GM19240 (cell line): ENCODE data around the gene SRGAP2C.
"Not testable (repeated sequence)": the region's sequence is repeated elsewhere in the genome, so short reads cannot be mapped to it uniquely, and the experiment has no call there.

Source experiments
- DNase-seq: peaks from one replicate; pipeline ENCODE4 v3.0.0; 2011; ENCODE audit warnings: low spot score; ENCODE audit not compliant: insufficient read length

Gene SRGAP2C

GRCh38 chr1:121417325-121417923 lies 232.6 kb downstream of the SRGAP2C start:
- DNase-seq = no peak

- no peak for DNase-seq
Measured at GRCh38 chr1:121418369-121419049, 233.7 kb downstream of the SRGAP2C start.

GRCh38 chr1:121419050-121419615 lies 234.4 kb downstream of the SRGAP2C start:
- not testable (repeated sequence) for DNase-seq

- not testable (repeated sequence) for DNase-seq
Measured at GRCh38 chr1:121421490-121421889, 236.7 kb downstream of the SRGAP2C start.

DNA sequence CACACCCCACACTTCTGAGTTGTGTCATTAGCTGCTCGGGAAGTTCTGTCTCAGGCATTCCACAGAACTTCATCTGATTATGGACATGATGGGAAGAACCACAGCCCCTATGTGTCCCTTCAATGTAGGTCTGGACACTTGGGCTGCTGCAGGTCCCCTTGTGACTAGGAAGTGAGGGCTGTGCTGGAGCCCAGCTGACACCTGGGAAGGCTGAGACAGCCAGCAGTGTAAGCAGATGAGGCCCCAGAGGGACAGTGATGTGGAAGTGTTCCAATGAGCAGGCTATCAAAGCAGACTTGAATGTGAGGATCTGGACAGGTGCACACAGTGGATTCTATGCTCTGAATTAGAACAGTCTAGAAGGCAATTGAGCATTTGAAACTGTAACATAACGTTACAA lies 239.2 kb downstream of the SRGAP2C start:
- DNase-seq = not testable (repeated sequence)

DNA sequence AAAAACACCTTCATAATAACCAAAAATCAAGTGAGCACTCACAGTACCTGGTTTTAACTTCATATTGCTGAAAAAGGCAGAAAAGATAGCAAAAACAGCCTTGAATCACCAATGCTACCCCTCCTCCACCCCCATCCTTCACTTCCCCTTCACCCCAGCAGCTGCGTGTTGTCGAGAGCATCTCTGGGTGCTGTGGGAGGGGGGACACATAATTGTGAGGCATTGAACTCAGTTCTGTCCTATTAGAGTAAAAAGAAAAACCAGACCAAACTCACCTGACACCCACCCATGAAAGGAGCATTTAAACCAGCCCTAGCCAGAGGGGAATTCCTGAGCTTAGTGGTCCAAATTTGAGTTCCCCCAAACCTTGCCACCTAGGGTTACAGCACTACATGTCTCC lies 248.7 kb downstream of the SRGAP2C start:
- DNase-seq = not testable (repeated sequence)

DNA sequence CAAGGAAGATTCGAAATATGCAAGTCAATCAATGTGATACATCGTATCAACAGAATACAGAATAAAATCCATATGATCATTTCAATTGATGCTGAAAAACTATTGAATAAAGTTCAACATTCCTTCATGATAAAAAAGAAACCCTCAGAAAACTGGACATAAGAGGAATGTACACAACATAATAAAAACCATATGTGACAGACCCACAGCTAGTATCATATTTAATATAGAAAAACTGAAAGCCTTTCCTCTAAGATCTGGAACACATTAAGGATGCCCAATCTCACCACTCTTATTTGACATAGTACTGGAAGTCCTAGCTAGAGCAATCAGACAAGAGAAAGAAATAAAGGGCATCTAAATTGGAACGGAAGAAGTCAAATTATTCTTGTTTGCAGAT lies 254.1 kb downstream of the SRGAP2C start:
- not testable (repeated sequence) for DNase-seq

- no peak for DNase-seq
Measured at GRCh38 chr1:121440993-121441392, 256.2 kb downstream of the SRGAP2C start.
